Astrocyte (in vitro differentiated cells and primary cell): ENCODE results near the gene RALGAPA1.

Experiments used
- EZH2 ChIP-seq: IDR thresholded peaks from 2 replicates; pipeline ENCODE4 v1.6.1; 2012; ENCODE audit warnings: mild to moderate bottlenecking, low read length, inconsistent platforms; ENCODE audit not compliant: insufficient read depth
- TF ChIP-seq, protein P1 (sequence below): IDR thresholded peaks from 2 replicates; pipeline ENCODE4 v1.5.1; 2011; ENCODE audit warnings: low read depth, mild to moderate bottlenecking, inconsistent platforms, low read length, moderate library complexity; ENCODE audit not compliant: insufficient read depth

DNA sequence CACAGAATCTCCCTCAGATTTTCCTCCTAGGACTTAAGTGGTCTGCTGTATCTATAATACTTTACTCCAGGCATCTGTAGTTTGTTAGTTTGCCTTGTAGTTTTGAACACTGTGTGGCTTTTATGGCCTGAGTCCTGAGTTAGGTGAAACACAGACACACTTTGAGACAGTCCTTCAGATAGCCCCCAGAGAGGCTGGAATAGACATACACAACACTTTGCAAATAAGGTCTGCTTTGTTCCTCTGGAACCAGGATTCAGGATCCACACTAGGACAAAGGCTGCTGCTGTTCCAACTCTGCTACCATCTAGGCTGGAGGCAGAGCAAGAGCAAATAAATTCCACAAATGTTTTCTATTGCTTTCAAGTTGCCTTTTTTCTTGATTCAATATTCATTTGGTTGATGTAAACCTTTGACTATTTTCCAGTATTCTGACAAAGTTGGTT is 316.5 kb downstream of the RALGAPA1 start:
- TF ChIP-seq, protein P1, sequence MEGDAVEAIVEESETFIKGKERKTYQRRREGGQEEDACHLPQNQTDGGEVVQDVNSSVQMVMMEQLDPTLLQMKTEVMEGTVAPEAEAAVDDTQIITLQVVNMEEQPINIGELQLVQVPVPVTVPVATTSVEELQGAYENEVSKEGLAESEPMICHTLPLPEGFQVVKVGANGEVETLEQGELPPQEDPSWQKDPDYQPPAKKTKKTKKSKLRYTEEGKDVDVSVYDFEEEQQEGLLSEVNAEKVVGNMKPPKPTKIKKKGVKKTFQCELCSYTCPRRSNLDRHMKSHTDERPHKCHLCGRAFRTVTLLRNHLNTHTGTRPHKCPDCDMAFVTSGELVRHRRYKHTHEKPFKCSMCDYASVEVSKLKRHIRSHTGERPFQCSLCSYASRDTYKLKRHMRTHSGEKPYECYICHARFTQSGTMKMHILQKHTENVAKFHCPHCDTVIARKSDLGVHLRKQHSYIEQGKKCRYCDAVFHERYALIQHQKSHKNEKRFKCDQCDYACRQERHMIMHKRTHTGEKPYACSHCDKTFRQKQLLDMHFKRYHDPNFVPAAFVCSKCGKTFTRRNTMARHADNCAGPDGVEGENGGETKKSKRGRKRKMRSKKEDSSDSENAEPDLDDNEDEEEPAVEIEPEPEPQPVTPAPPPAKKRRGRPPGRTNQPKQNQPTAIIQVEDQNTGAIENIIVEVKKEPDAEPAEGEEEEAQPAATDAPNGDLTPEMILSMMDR, result no peak
- no peak for TF ChIP-seq EZH2
